Hematopoietic multipotent progenitor cell treated with erythropoietin and hydrocortisone succinate and interleukin-3 and kit ligand, for 6 days (in vitro differentiated cells): ENCODE measurements around the gene KCNG1.

Experiments
- DNase-seq: peaks from one replicate; pipeline ENCODE4 v3.0.0-alpha.2; 2015

Gene KCNG1

GRCh38 chr20:51034988-51035656 is 12.2 kb upstream of the KCNG1 start:
- no peak for DNase-seq

- no peak for DNase-seq
Observed at GRCh38 chr20:51034476-51034875, 11.6 kb upstream of the KCNG1 start.

GRCh38 chr20:51029963-51030920 is 7.3 kb upstream of the KCNG1 start:
- no peak for DNase-seq

- DNase-seq: no peak
Observed at GRCh38 chr20:51029556-51029955, 6.6 kb upstream of the KCNG1 start.

- DNase-seq: no peak
Observed at GRCh38 chr20:51028616-51029212, 5.8 kb upstream of the KCNG1 start.

GRCh38 chr20:51027035-51027795 is 4.3 kb upstream of the KCNG1 start:
- DNase-seq: no peak

GRCh38 chr20:51026269-51026668 is 3.4 kb upstream of the KCNG1 start:
- DNase-seq: no peak

GRCh38 chr20:51024761-51025160 is 1.9 kb upstream of the KCNG1 start:
- no peak for DNase-seq

GRCh38 chr20:51023617-51024155 is 779 bp upstream of the KCNG1 start:
- DNase-seq: no peak

GRCh38 chr20:51022227-51022802 is 592 bp downstream of the KCNG1 start:
- DNase-seq: no peak

- no peak for DNase-seq
Observed at GRCh38 chr20:51021067-51022025, 1.6 kb downstream of the KCNG1 start.

- DNase-seq: no peak
Observed at GRCh38 chr20:51020657-51021056, 2.2 kb downstream of the KCNG1 start.

GRCh38 chr20:51019656-51020592 is 3.0 kb downstream of the KCNG1 start:
- no peak for DNase-seq

- no peak for DNase-seq
Observed at GRCh38 chr20:51017251-51017650, 5.7 kb downstream of the KCNG1 start.

GRCh38 chr20:51016521-51016920 is 6.4 kb downstream of the KCNG1 start:
- no peak for DNase-seq

GRCh38 chr20:51014797-51015722 is 7.8 kb downstream of the KCNG1 start:
- peak; percentile 58 for DNase-seq

GRCh38 chr20:51013577-51014330 is 9.2 kb downstream of the KCNG1 start:
- DNase-seq: no peak

GRCh38 chr20:51012357-51012756 is 10.6 kb downstream of the KCNG1 start:
- no peak for DNase-seq
